HL-60 (cell line): ENCODE results near the gene SLC31A2.

Experiments used
- DNase-seq, 2 experiments: peaks; one replicate each; pipeline ENCODE4 v3.0.0-alpha.2; 2010 to 2020; ENCODE audit warnings: low read depth in 1 of 2, low spot score in 1 of 2
- H3K27ac ChIP-seq: fragments of 250-450 bp; sonication (Bioruptor Pico); replicated peaks from 2 replicates; pipeline ENCODE4 v1.5.1; 2020; ENCODE audit warnings: mild to moderate bottlenecking, moderate library complexity
- H3K27me3 ChIP-seq: fragments of 250-450 bp; sonication (Bioruptor Pico); 2 replicates; pipeline ENCODE4 v1.5.1; 2021; ENCODE audit warnings: mild to moderate bottlenecking, moderate library complexity; ENCODE audit not compliant: insufficient read depth, poor library complexity, severe bottlenecking
- H3K4me3 ChIP-seq: replicated peaks from 2 replicates; pipeline ENCODE4 v1.5.1; 2011; ENCODE audit warnings: mild to moderate bottlenecking, control low read depth, low read length; ENCODE audit not compliant: insufficient read depth
- CTCF ChIP-seq: IDR thresholded peaks from one replicate; pipeline ENCODE4 v1.5.1; 2011; ENCODE audit warnings: low read length, control low read depth, inconsistent platforms; ENCODE audit not compliant: insufficient read depth
- GABPA ChIP-seq: IDR thresholded peaks from 2 replicates; pipeline ENCODE4 v1.6.1; 2012; ENCODE audit warnings: low read depth
- POLR2AphosphoS5 ChIP-seq: IDR thresholded peaks from 2 replicates; pipeline ENCODE4 v1.6.1; 2012; ENCODE audit warnings: low read depth
- REST ChIP-seq: IDR thresholded peaks from 2 replicates; pipeline ENCODE4 v1.6.1; 2012; ENCODE audit warnings: low read depth; ENCODE audit not compliant: insufficient replicate concordance
- SPI1 ChIP-seq: IDR thresholded peaks from 2 replicates; pipeline ENCODE4 v1.6.1; 2012; ENCODE audit warnings: low read depth, mild to moderate bottlenecking, borderline replicate concordance

The SLC31A2 gene

GRCh38 chr9:113160571-113160970, 9.8 kb downstream of the SLC31A2 start:
- Histone ChIP-seq H3K4me3 (no peak overlapping the region), H3K27ac (no peak overlapping the region), H3K27me3 (no peaks in the 10 kb centered on the region)
- DNase-seq: no peak
- TF ChIP-seq GABPA (no peak), REST (no peak)

GRCh38 chr9:113163001-113163400, 12.2 kb downstream of the SLC31A2 start:
- no peak for DNase-seq
- H3K27ac ChIP-seq: no peak overlapping the region
- H3K4me3 ChIP-seq: no peak overlapping the region
- H3K27me3 ChIP-seq: no peaks in the 10 kb centered on the region
- no peak for TF ChIP-seq SPI1

GRCh38 chr9:113164536-113165300, 13.9 kb downstream of the SLC31A2 start:
- H3K27me3 ChIP-seq: no peaks in the 10 kb centered on the region
- DNase-seq: no peak
- TF ChIP-seq SPI1 (no peak), POLR2AphosphoS5 (no peak), REST (no peak), CTCF (no peak), GABPA (no peak)
- H3K27ac ChIP-seq: no peak overlapping the region
- H3K4me3 ChIP-seq: no peak overlapping the region

- Histone ChIP-seq H3K4me3 (no peak overlapping the region), H3K27ac (no peak overlapping the region)
- TF ChIP-seq CTCF (no peak), REST (no peak), GABPA (no peak), POLR2AphosphoS5 (no peak), SPI1 (no peak)
Observed at GRCh38 chr9:113166039-113166438, 15.2 kb downstream of the SLC31A2 start.

More at GRCh38 chr9:113166039-113166438, 15.2 kb downstream of the SLC31A2 start:
- H3K27me3 ChIP-seq: no peaks in the 10 kb centered on the region
- DNase-seq: no peak
